Immature natural killer cell (primary cell): Measurements from ENCODE around the gene TMPRSS6. TPM values are rescaled to one million over a fixed set of nuclear protein-coding genes. Genes with fewer than 3 reads are reported as not detected.

Experiments used
- DNase-seq, 3 donors: peaks; one replicate each; pipeline ENCODE4 v3.0.0; 2022; ENCODE audit warnings: mixed read lengths in 1 of 3
- H3K27ac Mint-ChIP-seq, 6 donors: one replicate each; pipeline ENCODE4 v1.8.0; 2020; ENCODE audit warnings: mixed read lengths in 6 of 6, mild to moderate bottlenecking in 5 of 6, inconsistent platforms in 4 of 6, moderate library complexity in 3 of 6
- H3K27me3 Mint-ChIP-seq, 3 donors: one replicate each; pipeline ENCODE4 v1.8.0; 2020 to 2021; ENCODE audit warnings: low read depth in 3 of 3, mild to moderate bottlenecking in 3 of 3, mixed read lengths in 3 of 3, moderate library complexity in 3 of 3, inconsistent platforms in 1 of 3
- H3K36me3 Mint-ChIP-seq, 3 donors: one replicate each; pipeline ENCODE4 v1.8.0; 2020; ENCODE audit warnings: mixed read lengths in 3 of 3, inconsistent platforms in 2 of 3, mild to moderate bottlenecking in 2 of 3
- H3K4me1 Mint-ChIP-seq, 2 donors: one replicate each; pipeline ENCODE4 v1.8.0; 2020; ENCODE audit warnings: inconsistent platforms in 2 of 2, mild to moderate bottlenecking in 2 of 2, mixed read lengths in 2 of 2, moderate library complexity in 1 of 2
- H3K4me3 Mint-ChIP-seq, 5 donors: one replicate each; pipeline ENCODE4 v1.8.0; 2020; ENCODE audit warnings: mild to moderate bottlenecking in 5 of 5, mixed read lengths in 5 of 5, inconsistent platforms in 3 of 5, moderate library complexity in 3 of 5
- H3K9me3 Mint-ChIP-seq, 6 donors: one replicate each; pipeline ENCODE4 v1.8.0; 2020; ENCODE audit warnings: mild to moderate bottlenecking in 6 of 6, mixed read lengths in 6 of 6, inconsistent platforms in 4 of 6, moderate library complexity in 3 of 6
- polyA plus RNA-seq, 3 donors: library from polyadenylated mRNA; unstranded; fragments of 300-500 nt; fragmentation: Illumina TruSeq; gene quantifications; one replicate each; pipeline ENCODE4 v1.2.3, GENCODE V29; 2021

The TMPRSS6 gene
- polyA plus RNA-seq, 3 donors from 2014 or later: 0.28 to 0.52 TPM; not detected in 1

DNA sequence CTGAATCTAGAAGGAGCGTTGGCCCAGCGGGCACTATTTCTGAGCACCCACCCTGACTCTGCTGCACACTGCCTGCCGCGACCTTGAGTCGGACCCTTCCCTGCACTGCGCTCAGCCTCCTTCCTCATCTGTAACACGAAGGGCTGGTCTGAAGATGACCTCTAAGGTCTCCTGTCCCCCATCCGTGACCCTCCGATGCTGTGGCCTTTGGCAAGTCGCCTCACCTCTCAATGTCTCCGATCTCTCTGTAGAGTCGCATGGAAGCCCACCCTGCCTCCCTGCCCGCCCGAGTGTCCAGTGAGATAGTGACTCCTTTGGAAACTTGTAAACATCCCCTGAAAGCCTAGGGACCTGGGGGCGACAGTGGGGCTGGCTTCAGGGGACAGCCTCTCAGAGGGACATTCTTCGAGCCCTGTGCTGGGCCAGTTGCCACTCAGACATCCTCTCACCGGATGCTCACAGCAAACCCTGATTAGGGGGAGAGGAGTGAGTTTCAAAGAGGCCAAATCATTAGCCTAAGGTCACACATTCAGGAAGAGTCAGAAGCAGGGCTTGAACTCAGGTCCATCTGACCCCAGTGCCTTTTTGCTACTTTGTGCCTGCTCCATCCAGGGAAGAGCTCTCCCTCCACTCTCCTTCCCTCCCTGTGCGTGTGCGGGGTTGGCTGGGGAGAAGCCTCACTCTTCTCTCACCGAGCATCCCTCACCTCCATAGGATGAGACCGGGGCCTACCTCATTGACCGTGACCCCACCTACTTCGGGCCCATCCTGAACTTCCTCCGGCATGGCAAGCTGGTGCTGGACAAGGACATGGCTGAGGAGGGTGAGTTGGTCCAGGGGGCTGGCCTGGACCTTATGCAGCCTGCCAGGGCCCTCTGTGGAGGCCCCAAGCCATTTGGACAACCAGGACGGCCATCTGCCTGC, 56.9 kb downstream of the TMPRSS6 start:
- Mint-ChIP-seq H3K27me3 (peaks cover 0 to 6% (median 4%) of the 10 kb centered on the region in 3 donors), H3K36me3 (peaks cover 0 to 18% (median 0%) of the 10 kb centered on the region in 3 donors), H3K9me3 (no peaks in the 10 kb centered on the region), H3K27ac (peak overlapping the region; percentile 52 to 83 (median 76)), H3K4me3 (peak overlapping the region; percentile 79 to 90 (median 87)), H3K4me1 (peaks cover 16 to 17% of the 10 kb centered on the region in 2 donors)
- DNase-seq: no peak

- Mint-ChIP-seq H3K9me3 (no peaks in the 10 kb centered on the region), H3K27ac (peak within 1 kb of the TSS; percentile 52 to 85 (median 76)), H3K4me3 (peak within 1 kb of the TSS; percentile 79 to 90 (median 87)), H3K27me3 (peaks cover 0 to 7% (median 4%) of the 10 kb centered on the region in 3 donors), H3K36me3 (peaks cover 0 to 11% (median 0%) of the 10 kb centered on the region in 3 donors), H3K4me1 (peaks cover 16 to 17% of the 10 kb centered on the region in 2 donors)
- DNase-seq: peak; percentile 64 to 70 (median 68)
Measured at GRCh38 chr22:37051391-37052385, 57.8 kb downstream of the TMPRSS6 start, which contains the start of gene KCTD17. KCTD17 (plus strand) TSS chr22:37051742; CDS start chr22:37051761, 19 bp downstream.

DNA sequence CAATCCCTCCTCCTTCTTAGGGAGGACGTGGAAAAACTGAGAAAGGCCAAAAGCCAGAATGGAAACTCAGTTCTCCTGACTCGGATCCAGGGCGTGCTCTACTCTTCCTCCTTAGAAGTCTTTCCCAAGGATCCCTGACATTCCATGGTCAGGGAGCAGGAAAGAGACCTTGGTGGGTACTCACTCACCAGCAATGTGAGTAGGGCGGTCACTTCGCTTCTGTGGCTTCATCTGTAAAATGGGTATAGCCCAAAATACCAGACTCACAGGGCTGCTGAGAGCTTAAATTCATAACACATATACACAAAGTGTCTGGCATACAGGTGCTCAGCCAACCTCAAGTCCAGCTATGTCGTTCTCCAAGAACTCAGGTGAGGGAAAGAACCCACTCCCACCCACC, 58.6 kb downstream of the TMPRSS6 start:
- H3K36me3 Mint-ChIP-seq: peaks cover 0 to 7% (median 0%) of the 10 kb centered on the region in 3 donors
- no peaks in the 10 kb centered on the region for H3K9me3 Mint-ChIP-seq
- peaks cover 0 to 7% (median 2%) of the 10 kb centered on the region in 3 donors for H3K27me3 Mint-ChIP-seq
- H3K27ac Mint-ChIP-seq: peak overlapping the region in 1 of 6 donors; percentile 53
- no peak for DNase-seq
- H3K4me3 Mint-ChIP-seq: peak overlapping the region; percentile 21 to 88 (median 78)
- H3K4me1 Mint-ChIP-seq: peaks cover 16 to 17% of the 10 kb centered on the region in 2 donors

DNA sequence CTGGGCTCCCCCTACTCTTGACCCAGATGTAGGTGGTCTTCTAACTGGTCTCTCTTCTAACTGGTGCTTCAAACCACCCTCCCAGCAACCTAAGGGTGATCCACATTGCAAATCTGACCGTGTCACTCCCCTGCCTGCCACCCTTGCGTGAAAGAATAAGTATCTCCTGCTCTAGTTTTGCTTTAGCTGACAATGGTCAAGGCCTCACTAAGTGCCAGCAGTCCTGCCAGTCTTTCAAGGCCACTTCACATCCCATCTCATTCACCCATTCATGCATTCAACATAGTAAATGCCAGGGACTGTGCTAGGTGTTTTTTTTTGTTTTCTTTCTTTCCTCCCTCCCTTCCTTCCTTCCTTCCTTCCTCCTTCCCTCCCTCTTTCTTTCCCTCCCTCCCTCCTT, 60.3 kb downstream of the TMPRSS6 start:
- Mint-ChIP-seq H3K27ac (no peak overlapping the region), H3K36me3 (no peaks in the 10 kb centered on the region), H3K27me3 (peaks cover 2 to 7% (median 5%) of the 10 kb centered on the region in 3 donors), H3K4me1 (peaks cover 16 to 17% of the 10 kb centered on the region in 2 donors), H3K4me3 (no peak overlapping the region), H3K9me3 (no peaks in the 10 kb centered on the region)
- no peak for DNase-seq

DNA sequence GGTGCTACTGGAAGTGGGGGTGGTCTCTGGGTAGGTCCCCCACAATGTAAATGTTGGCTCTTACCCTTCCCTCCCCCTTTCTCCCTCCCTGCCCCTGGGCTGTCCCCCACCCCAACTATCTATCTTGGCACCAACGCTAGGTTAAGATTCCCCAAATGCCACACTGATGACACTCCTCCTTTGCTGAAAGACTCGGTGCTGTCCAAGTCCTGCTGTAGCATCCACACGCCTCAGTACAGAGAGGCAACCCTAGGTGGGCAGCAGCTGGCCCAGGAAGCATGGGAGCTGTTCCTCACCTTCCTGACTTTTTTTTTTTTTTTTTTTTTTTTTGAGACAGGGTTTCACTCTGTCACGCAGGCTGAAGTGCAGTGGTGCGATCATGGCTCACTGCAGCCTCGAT, 61.4 kb downstream of the TMPRSS6 start:
- H3K27ac Mint-ChIP-seq: no peak overlapping the region
- H3K4me1 Mint-ChIP-seq: peaks cover 14 to 17% of the 10 kb centered on the region in 2 donors
- H3K27me3 Mint-ChIP-seq: peaks cover 4 to 7% (median 5%) of the 10 kb centered on the region in 3 donors
- H3K4me3 Mint-ChIP-seq: no peak overlapping the region
- DNase-seq: no peak
- H3K36me3 Mint-ChIP-seq: no peaks in the 10 kb centered on the region
- no peaks in the 10 kb centered on the region for H3K9me3 Mint-ChIP-seq

- Mint-ChIP-seq H3K4me1 (peaks cover 4 to 6% of the 10 kb centered on the region in 2 donors), H3K9me3 (no peaks in the 10 kb centered on the region), H3K27me3 (peaks cover 3 to 7% (median 5%) of the 10 kb centered on the region in 3 donors), H3K27ac (no peak overlapping the region), H3K36me3 (no peaks in the 10 kb centered on the region), H3K4me3 (no peak overlapping the region)
- DNase-seq: no peak
Measured at GRCh38 chr22:37047006-37047405, 62.5 kb downstream of the TMPRSS6 start.

DNA sequence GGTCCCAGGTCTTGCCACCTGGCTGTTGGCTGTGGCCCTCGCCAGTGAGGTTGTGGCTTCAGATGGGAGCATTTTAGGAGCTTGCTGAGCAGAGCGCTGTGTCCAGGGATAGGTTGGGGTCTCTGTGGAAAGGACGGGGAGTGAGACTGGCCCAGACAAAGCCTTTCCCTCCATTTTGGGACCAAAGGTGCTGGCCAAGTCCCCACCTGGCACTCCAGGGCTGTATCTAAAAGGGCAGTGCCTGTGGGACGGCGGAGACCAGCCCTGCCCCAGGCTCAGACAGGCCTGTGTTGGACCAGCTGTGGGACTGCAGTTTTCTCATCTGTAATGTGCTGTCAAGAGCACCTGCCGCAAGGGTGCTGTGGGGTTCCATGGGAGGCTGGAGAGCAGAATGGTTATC, 62.9 kb downstream of the TMPRSS6 start:
- no peak for DNase-seq
- H3K27me3 Mint-ChIP-seq: peaks cover 3 to 7% (median 5%) of the 10 kb centered on the region in 3 donors
- H3K4me1 Mint-ChIP-seq: peaks cover 4 to 6% of the 10 kb centered on the region in 2 donors
- H3K27ac Mint-ChIP-seq: no peak overlapping the region
- no peaks in the 10 kb centered on the region for H3K9me3 Mint-ChIP-seq
- no peaks in the 10 kb centered on the region for H3K36me3 Mint-ChIP-seq
- H3K4me3 Mint-ChIP-seq: no peak overlapping the region

- Mint-ChIP-seq H3K4me1 (peaks cover under 1 to 3% of the 10 kb centered on the region in 2 donors), H3K36me3 (no peaks in the 10 kb centered on the region), H3K4me3 (no peak overlapping the region), H3K27me3 (peaks cover 1 to 7% (median 5%) of the 10 kb centered on the region in 3 donors), H3K9me3 (no peaks in the 10 kb centered on the region), H3K27ac (no peak overlapping the region)
- DNase-seq: no peak
Measured at GRCh38 chr22:37045958-37046357, 63.6 kb downstream of the TMPRSS6 start.

DNA sequence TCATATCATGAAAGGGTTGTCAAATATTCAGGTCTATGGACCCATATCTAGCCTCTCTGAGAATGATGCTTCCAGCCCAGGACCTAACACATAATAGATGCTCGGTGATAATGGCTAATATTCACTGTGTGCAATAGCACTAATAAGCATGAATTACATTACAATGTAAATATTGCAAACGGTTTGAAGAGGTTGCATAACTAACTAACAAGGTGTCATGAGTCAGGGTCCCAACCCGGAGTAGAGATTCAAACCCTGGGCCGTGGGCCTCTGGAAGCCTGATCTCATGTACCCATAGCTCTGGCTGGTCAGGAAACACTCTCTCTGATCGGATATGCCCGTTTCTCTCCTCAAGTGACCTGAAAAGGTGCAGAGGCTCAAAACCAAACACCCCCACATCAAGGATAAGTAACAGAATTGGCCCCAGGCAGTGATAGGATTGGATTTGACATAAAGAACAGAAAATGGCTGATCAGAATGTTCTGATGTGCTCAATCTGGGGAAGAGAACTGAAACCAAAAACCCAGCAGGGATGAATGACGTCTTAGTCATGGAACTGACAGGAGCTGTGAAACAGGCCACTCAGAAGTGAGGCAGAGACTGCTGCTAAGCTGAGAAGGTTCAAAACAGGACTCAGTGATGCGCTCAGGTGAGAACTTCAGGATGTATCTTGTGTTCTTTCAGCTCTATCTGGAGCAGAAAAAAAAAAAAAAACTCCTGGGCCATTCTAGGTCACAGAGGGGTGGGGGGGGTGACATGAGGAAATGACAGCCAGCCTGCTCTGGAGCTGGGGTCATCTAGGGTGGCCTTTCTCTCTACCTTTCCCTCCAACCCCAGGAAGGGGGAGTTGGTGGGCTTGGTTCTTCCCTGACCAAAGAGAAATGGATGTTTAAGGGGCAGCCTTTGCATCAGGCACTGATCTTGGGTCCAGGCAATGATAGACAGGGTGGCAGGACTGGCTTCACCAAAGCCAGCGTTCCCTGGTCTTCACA, 64.6 kb downstream of the TMPRSS6 start:
- Mint-ChIP-seq H3K4me3 (no peak overlapping the region), H3K9me3 (no peaks in the 10 kb centered on the region), H3K27ac (no peak overlapping the region), H3K27me3 (peaks cover 1 to 9% (median 2%) of the 10 kb centered on the region in 3 donors), H3K4me1 (no peaks in the 10 kb centered on the region), H3K36me3 (no peaks in the 10 kb centered on the region)
- no peak for DNase-seq

DNA sequence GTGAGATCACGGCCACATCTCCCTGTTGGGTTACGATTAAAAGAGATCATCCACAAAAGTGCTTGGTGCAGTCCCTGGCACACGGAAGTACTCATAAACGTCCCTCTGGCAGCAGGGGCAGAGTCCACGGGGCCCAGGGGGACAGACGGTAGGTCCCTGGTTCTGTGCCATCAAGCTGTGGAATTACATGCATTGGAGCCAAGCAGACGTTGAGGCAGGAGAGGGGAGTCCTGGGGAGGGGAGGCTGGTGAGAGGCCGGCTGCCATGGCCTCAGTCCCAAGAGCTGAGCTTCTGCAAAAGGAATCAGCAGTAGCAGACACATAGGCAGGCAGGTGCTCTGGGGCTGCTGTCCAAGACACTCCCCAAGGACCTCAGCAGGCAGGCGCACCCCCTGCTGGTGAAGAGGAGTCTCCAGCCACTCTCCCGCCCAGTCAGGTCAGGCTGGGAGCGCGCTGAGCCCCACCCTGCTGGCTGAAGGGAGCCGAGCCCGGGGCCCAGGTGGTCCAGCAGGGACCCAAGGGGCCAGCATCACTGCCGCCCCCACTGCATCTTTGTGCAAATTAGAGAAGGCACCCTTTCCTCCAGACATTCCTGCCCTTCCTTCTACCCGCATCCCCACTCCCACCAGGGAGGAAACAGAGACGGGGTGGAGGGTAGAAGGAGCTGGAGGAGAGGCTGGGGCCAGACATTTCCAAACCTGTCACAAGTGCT, 65.5 kb downstream of the TMPRSS6 start:
- Mint-ChIP-seq H3K36me3 (no peaks in the 10 kb centered on the region), H3K27me3 (peaks cover 1 to 9% (median 4%) of the 10 kb centered on the region in 3 donors), H3K4me3 (no peak overlapping the region), H3K4me1 (no peaks in the 10 kb centered on the region), H3K27ac (no peak overlapping the region), H3K9me3 (no peaks in the 10 kb centered on the region)
- peak; percentile 16 to 32 (median 17) for DNase-seq

DNA sequence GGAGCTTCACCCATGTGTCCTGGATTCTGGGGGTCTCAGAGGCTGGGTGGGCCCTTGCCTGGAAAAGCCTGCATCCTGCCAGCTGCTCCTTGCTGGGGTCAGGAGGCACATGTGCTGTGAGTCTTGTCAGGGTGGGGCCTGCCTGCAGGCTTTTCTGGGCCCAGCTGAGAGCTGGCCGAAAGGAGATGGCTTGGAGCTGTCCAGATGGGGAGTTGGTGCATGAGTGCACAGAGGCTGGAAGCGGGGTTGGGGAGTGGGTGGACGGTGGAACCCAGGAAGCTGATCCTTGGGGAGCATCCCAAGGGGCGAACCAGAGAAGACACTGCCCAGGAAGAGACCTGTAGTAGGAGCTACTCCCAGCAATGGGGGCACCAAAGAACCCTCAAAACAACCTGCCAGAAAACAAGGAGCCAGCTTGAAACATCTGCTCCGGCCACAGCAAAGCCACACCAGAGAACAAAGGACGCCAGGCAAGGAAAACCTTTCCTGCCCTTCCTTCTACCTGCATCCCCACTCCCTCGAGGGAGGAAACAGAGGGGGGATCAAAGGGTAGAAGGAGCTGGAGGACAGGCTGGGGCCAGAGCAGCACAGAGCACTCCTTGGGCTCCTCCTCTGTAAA, 66.2 kb downstream of the TMPRSS6 start:
- peaks cover 1 to 9% (median 4%) of the 10 kb centered on the region in 3 donors for H3K27me3 Mint-ChIP-seq
- H3K4me1 Mint-ChIP-seq: no peaks in the 10 kb centered on the region
- no peak for DNase-seq
- no peak overlapping the region for H3K4me3 Mint-ChIP-seq
- H3K36me3 Mint-ChIP-seq: no peaks in the 10 kb centered on the region
- H3K27ac Mint-ChIP-seq: no peak overlapping the region
- no peaks in the 10 kb centered on the region for H3K9me3 Mint-ChIP-seq

GRCh38 chr22:37039466-37039865, 70.0 kb downstream of the TMPRSS6 start:
- Mint-ChIP-seq H3K27me3 (peaks cover 2 to 11% (median 2%) of the 10 kb centered on the region in 3 donors), H3K4me3 (no peak overlapping the region), H3K27ac (no peak overlapping the region), H3K9me3 (no peaks in the 10 kb centered on the region), H3K4me1 (no peaks in the 10 kb centered on the region), H3K36me3 (no peaks in the 10 kb centered on the region)
- no peak for DNase-seq
